HEK293T (cell line): ENCODE measurements around the gene LPCAT4.

Source experiments
- CTCF ChIA-PET: fragments of 350-600 bp; formaldehyde crosslinking; extraction: SDS; loops from one replicate; lab custom pipeline; 2021; ENCODE audit warnings: antibody characterized with exemption, inconsistent platforms; lab: Yijun Ruan, JAX
- POLR2A ChIA-PET: fragments of 350-600 bp; formaldehyde crosslinking; extraction: SDS; loops from one replicate; lab custom pipeline; 2020; ENCODE audit warnings: antibody characterized with exemption, inconsistent platforms; lab: Yijun Ruan, JAX
- DNase-seq: peaks from one replicate; pipeline ENCODE4 v3.0.0; 2012; ENCODE audit warnings: mixed read lengths; ENCODE audit errors: extremely low spot score
- ARNT ChIP-seq: fragments of 450-650 bp; IDR thresholded peaks from 2 replicates; pipeline ENCODE4 v1.6.1; 2017; ENCODE audit warnings: mild to moderate bottlenecking
- BHLHE40 ChIP-seq: fragments of 450-650 bp; IDR thresholded peaks from 2 replicates; pipeline ENCODE4 v1.6.1; 2016; ENCODE audit warnings: mild to moderate bottlenecking, moderate library complexity, borderline replicate concordance
- CTBP1 ChIP-seq: fragments of 450-650 bp; IDR thresholded peaks from 2 replicates; pipeline ENCODE4 v1.6.1; 2016; ENCODE audit warnings: borderline replicate concordance
- ELF4 ChIP-seq: fragments of 450-650 bp; IDR thresholded peaks from 2 replicates; pipeline ENCODE4 v1.6.1; 2017; ENCODE audit warnings: antibody characterized with exemption
- FOXA1 ChIP-seq: fragments of 450-650 bp; IDR thresholded peaks from 2 replicates; pipeline ENCODE4 v1.6.1; 2016; ENCODE audit warnings: mild to moderate bottlenecking
- FOXK2 ChIP-seq: fragments of 450-650 bp; IDR thresholded peaks from 2 replicates; pipeline ENCODE4 v1.6.1; 2016; ENCODE audit warnings: mild to moderate bottlenecking
- FOXM1 ChIP-seq: fragments of 450-650 bp; IDR thresholded peaks from 2 replicates; pipeline ENCODE4 v1.6.1; 2017; ENCODE audit warnings: mild to moderate bottlenecking, borderline replicate concordance
- HDGF ChIP-seq: fragments of 450-650 bp; IDR thresholded peaks from 2 replicates; pipeline ENCODE4 v1.6.1; 2017; ENCODE audit warnings: antibody characterized with exemption, borderline replicate concordance
- L3MBTL2 ChIP-seq: fragments of 450-650 bp; conservative IDR thresholded peaks from 2 replicates; pipeline ENCODE4 v1.6.1; 2016; ENCODE audit warnings: mild to moderate bottlenecking
- LEF1 ChIP-seq: fragments of 450-650 bp; IDR thresholded peaks from 2 replicates; pipeline ENCODE4 v1.6.1; 2017; ENCODE audit warnings: mild to moderate bottlenecking, borderline replicate concordance
- NFRKB ChIP-seq: fragments of 450-650 bp; IDR thresholded peaks from 2 replicates; pipeline ENCODE4 v1.6.1; 2016; ENCODE audit warnings: mild to moderate bottlenecking, moderate library complexity
- PKNOX1 ChIP-seq: fragments of 450-650 bp; IDR thresholded peaks from 2 replicates; pipeline ENCODE4 v1.6.1; 2016
- SP1 ChIP-seq: fragments of 450-650 bp; IDR thresholded peaks from 2 replicates; pipeline ENCODE4 v1.6.1; 2017
- SUZ12 ChIP-seq: fragments of 450-650 bp; IDR thresholded peaks from 2 replicates; pipeline ENCODE4 v1.6.1; 2016; ENCODE audit warnings: mild to moderate bottlenecking
- TARDBP ChIP-seq: fragments of 450-650 bp; IDR thresholded peaks from 2 replicates; pipeline ENCODE4 v1.6.1; 2016
- ZNF384 ChIP-seq: fragments of 450-650 bp; IDR thresholded peaks from 2 replicates; pipeline ENCODE4 v1.6.1; 2016

The LPCAT4 gene

GRCh38 chr15:34366271-34367065, 528 bp downstream of the LPCAT4 start:
- DNase-seq = peak; percentile 19
- no peak for TF ChIP-seq ELF4
- TF ChIP-seq L3MBTL2 = peak; percentile 30; the same call in 1 of the 2 replicates
- ChIA-PET POLR2A (interaction anchor here (0.8 to 2.9 kb wide), 11 partner anchors 9 to 154 kb away, joined by 3 to 17 read pairs (median 4); partner anchors contain the start of genes NOP10, NUTM1 and SLC12A6), CTCF (interaction anchor here (0.7 to 1.7 kb wide), 3 partner anchors 12 to 305 kb away, joined by 3 to 6 read pairs (median 3); no protein-coding TSS in a partner anchor)

- TF ChIP-seq BHLHE40 = no peak
- no peak for TF ChIP-seq FOXM1
- TF ChIP-seq LEF1 = no peak
- no peak for TF ChIP-seq NFRKB
- TF ChIP-seq TARDBP = no peak
- no peak for TF ChIP-seq ZNF384
- TF ChIP-seq HDGF = no peak
- no peak for TF ChIP-seq ELF4
- no peak for TF ChIP-seq FOXA1
- TF ChIP-seq L3MBTL2 = no peak
- TF ChIP-seq PKNOX1 = no peak
- no peak for TF ChIP-seq SUZ12
- no peak for TF ChIP-seq CTBP1
- TF ChIP-seq SP1 = no peak
- TF ChIP-seq FOXK2 = no peak
- no peak for TF ChIP-seq ARNT
- CTCF ChIA-PET = interaction anchor here (1.7 kb wide), 1 partner anchor 11 kb away, joined by 6 read pairs; no protein-coding TSS in a partner anchor
- DNase-seq = no peak
- POLR2A ChIA-PET = interaction anchor here (1.1 to 2.9 kb wide), 7 partner anchors 8 to 149 kb away, joined by 3 to 17 read pairs (median 5); partner anchors contain the start of genes NOP10 and NUTM1
Measured at GRCh38 chr15:34365836-34366235, 1.2 kb downstream of the LPCAT4 start.

GRCh38 chr15:34365091-34365825, 1.7 kb downstream of the LPCAT4 start:
- ChIA-PET CTCF (interaction anchor here (1.7 kb wide), 1 partner anchor 11 kb away, joined by 6 read pairs; no protein-coding TSS in a partner anchor), POLR2A (interaction anchor here (1.1 to 1.7 kb wide), 3 partner anchors 10 to 150 kb away, joined by 3 to 7 read pairs (median 5); no protein-coding TSS in a partner anchor)
- no peak for DNase-seq

GRCh38 chr15:34364041-34364440, 3.0 kb downstream of the LPCAT4 start:
- CTCF ChIA-PET = no interaction called here
- no peak for DNase-seq
- POLR2A ChIA-PET = no interaction called here
- TF ChIP-seq CTBP1 (no peak), SP1 (no peak), PKNOX1 (no peak), ZNF384 (no peak), HDGF (no peak), L3MBTL2 (no peak), TARDBP (no peak), FOXK2 (no peak), LEF1 (no peak), ELF4 (no peak), FOXM1 (no peak), FOXA1 (no peak), ARNT (no peak), SUZ12 (no peak)

More at GRCh38 chr15:34365091-34365825, 1.7 kb downstream of the LPCAT4 start:
- no peak for TF ChIP-seq BHLHE40
- TF ChIP-seq PKNOX1 = peak; percentile 62

GRCh38 chr15:34362047-34362773, 4.8 kb downstream of the LPCAT4 start:
- POLR2A ChIA-PET = interaction anchor here (0.9 to 1.2 kb wide), 2 partner anchors 9 to 153 kb away, joined by 3 read pairs; no protein-coding TSS in a partner anchor
- no peak for TF ChIP-seq TARDBP
- TF ChIP-seq BHLHE40 = no peak
- TF ChIP-seq HDGF = no peak
- no peak for TF ChIP-seq FOXK2
- no peak for DNase-seq
- CTCF ChIA-PET = no interaction called here

- no peak for TF ChIP-seq LEF1
- TF ChIP-seq TARDBP = no peak
- TF ChIP-seq FOXM1 = no peak
- no peak for TF ChIP-seq L3MBTL2
- no peak for TF ChIP-seq BHLHE40
- TF ChIP-seq ELF4 = no peak
- no peak for TF ChIP-seq FOXK2
- POLR2A ChIA-PET = interaction anchor here (0.7 to 1.2 kb wide), 2 partner anchors 8 to 18 kb away, joined by 3 read pairs; partner anchors contain the start of genes NOP10 and NUTM1
Measured at GRCh38 chr15:34361278-34361677, 5.7 kb downstream of the LPCAT4 start.

More at GRCh38 chr15:34361278-34361677, 5.7 kb downstream of the LPCAT4 start:
- no peak for DNase-seq
- CTCF ChIA-PET = no interaction called here
